ENCODE measurements around the gene ACTN3. TPM values are rescaled to one million over a fixed set of nuclear protein-coding genes. Genes with fewer than 3 reads are reported as not detected.

ACTN3 gene
- total RNA-seq, 1 donor from 2014 or later = 0.07 TPM

- no peaks in the 10 kb centered on the region for H3K4me1 Mint-ChIP-seq (ENCODE audit: low read depth)
- peaks cover 2% of the 10 kb centered on the region for H3K27me3 Mint-ChIP-seq (ENCODE audit: low read depth)
- TF ChIP-seq CTCF (IDR thresholded peaks at IDR 0.05) = no peak
- H3K9me3 Mint-ChIP-seq (ENCODE audit: low read depth) = no peaks in the 10 kb centered on the region
- no peaks in the 10 kb centered on the region for H3K36me3 Mint-ChIP-seq (ENCODE audit: low read depth)
- H3K27ac Mint-ChIP-seq (ENCODE audit: unreplicated experiment) = no peak overlapping the region
- H3K4me3 Mint-ChIP-seq (ENCODE audit: unreplicated experiment) = no peak overlapping the region
- DNase-seq (ENCODE audit: low spot score) = no peak
Observed at GRCh38 chr11:66562275-66562674, 15.6 kb downstream of the ACTN3 start.

GRCh38 chr11:66562907-66563583, 16.3 kb downstream of the ACTN3 start:
- DNase-seq (ENCODE audit: low spot score) = no peak
- Mint-ChIP-seq H3K27me3 (ENCODE audit: low read depth) (peaks cover 2% of the 10 kb centered on the region), H3K36me3 (ENCODE audit: low read depth) (no peaks in the 10 kb centered on the region), H3K27ac (ENCODE audit: unreplicated experiment) (no peak overlapping the region), H3K4me1 (ENCODE audit: low read depth) (no peaks in the 10 kb centered on the region), H3K9me3 (ENCODE audit: low read depth) (no peaks in the 10 kb centered on the region), H3K4me3 (ENCODE audit: unreplicated experiment) (no peak overlapping the region)
- TF ChIP-seq CTCF (IDR thresholded peaks at IDR 0.05) = no peak

- H3K27ac Mint-ChIP-seq (ENCODE audit: unreplicated experiment) = no peak overlapping the region
- H3K36me3 Mint-ChIP-seq (ENCODE audit: low read depth) = no peaks in the 10 kb centered on the region
- no peak overlapping the region for H3K4me3 Mint-ChIP-seq (ENCODE audit: unreplicated experiment)
- DNase-seq (ENCODE audit: low spot score) = no peak
- no peaks in the 10 kb centered on the region for H3K9me3 Mint-ChIP-seq (ENCODE audit: low read depth)
- H3K4me1 Mint-ChIP-seq (ENCODE audit: low read depth) = no peaks in the 10 kb centered on the region
- no peak for TF ChIP-seq CTCF (IDR thresholded peaks at IDR 0.05)
- H3K27me3 Mint-ChIP-seq (ENCODE audit: low read depth) = peaks cover 2% of the 10 kb centered on the region
Observed at GRCh38 chr11:66563832-66564231, 17.1 kb downstream of the ACTN3 start.

GRCh38 chr11:66564538-66564937, 17.8 kb downstream of the ACTN3 start:
- Mint-ChIP-seq H3K27ac (ENCODE audit: unreplicated experiment) (no peak overlapping the region), H3K36me3 (ENCODE audit: low read depth) (no peaks in the 10 kb centered on the region), H3K27me3 (ENCODE audit: low read depth) (peaks cover 2% of the 10 kb centered on the region), H3K4me1 (ENCODE audit: low read depth) (no peaks in the 10 kb centered on the region), H3K9me3 (ENCODE audit: low read depth) (no peaks in the 10 kb centered on the region), H3K4me3 (ENCODE audit: unreplicated experiment) (no peak overlapping the region)
- no peak for TF ChIP-seq CTCF (IDR thresholded peaks at IDR 0.05)
- no peak for DNase-seq (ENCODE audit: low spot score)

- no peaks in the 10 kb centered on the region for H3K36me3 Mint-ChIP-seq (ENCODE audit: low read depth)
- no peak for DNase-seq (ENCODE audit: low spot score)
- H3K4me3 Mint-ChIP-seq (ENCODE audit: unreplicated experiment) = no peak overlapping the region
- peaks cover 2% of the 10 kb centered on the region for H3K27me3 Mint-ChIP-seq (ENCODE audit: low read depth)
- TF ChIP-seq CTCF (IDR thresholded peaks at IDR 0.05) = no peak
- H3K27ac Mint-ChIP-seq (ENCODE audit: unreplicated experiment) = no peak overlapping the region
- H3K9me3 Mint-ChIP-seq (ENCODE audit: low read depth) = no peaks in the 10 kb centered on the region
- H3K4me1 Mint-ChIP-seq (ENCODE audit: low read depth) = peaks cover 2% of the 10 kb centered on the region
Observed at GRCh38 chr11:66564984-66565383, 18.3 kb downstream of the ACTN3 start.
